NCI-H345 treated with DMSO at 0.1 percent for 48 hours (cell line): ENCODE data around the gene EFL1.

Experiments used
- DNase-seq: peaks from one replicate; lab custom pipeline; 2025; ENCODE audit not compliant: unreplicated experiment; lab: John Stamatoyannopoulos, UW

EFL1 gene

DNA sequence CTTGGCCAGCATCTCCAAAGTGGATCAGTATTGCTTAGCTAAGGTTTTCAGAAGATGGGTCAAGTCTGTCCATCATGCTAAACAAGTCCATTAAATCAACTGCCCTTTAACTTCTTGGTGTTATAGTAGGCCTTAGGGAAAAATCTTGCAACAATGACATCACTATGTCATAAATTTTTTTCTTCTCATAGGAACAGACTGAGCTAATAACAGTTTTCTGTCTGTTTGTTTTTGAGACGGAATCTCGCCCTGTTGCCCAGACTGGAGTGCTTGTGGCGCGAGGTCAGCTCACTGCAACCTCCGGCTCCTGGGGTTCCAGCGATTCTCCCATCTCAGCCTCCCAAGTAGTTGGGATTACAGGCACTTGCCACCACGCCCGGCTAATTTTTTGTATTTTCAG is 94.2 kb downstream of the EFL1 start:
- DNase-seq = no peak

GRCh38 chr15:82165948-82166376 is 96.6 kb downstream of the EFL1 start:
- DNase-seq = no peak

DNA sequence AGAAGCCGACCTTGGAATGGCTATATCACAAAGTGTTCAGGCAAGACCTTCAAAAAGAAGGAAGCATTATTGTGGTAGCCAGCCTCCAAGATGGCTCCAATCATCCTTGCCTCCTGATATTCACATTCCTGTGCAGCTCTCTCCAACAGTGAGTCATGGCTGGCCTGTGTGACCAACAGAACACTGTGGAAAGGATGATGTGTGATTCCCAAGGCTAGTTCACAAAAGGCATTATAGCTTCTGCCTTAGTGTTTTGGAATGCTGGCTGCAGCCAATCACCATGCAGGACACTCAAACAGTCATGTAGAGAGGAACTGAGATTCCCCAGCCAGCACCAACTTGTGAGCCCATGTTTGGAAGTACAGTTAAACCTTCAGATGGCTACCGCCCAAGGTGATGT is 102.6 kb downstream of the EFL1 start:
- DNase-seq = no peak

DNA sequence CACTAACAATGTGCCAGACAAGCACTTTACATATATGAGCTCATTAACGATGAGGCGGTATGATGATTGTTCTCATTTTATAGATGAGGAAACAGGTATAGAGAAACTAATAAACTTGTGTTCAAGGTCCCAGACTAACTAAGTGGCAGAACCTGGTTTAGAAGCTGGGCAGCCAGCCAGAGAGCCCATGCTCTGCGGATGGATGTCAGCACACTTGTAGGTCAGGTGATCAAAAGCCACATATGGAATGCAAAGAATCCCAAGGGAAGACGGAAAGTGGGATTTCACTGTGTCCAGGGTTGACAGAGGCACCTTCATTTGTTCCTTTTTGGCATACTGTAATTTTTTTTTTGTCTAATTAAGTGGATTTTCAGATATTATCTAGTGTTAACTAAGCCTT is 103.7 kb downstream of the EFL1 start:
- no peak for DNase-seq

DNA sequence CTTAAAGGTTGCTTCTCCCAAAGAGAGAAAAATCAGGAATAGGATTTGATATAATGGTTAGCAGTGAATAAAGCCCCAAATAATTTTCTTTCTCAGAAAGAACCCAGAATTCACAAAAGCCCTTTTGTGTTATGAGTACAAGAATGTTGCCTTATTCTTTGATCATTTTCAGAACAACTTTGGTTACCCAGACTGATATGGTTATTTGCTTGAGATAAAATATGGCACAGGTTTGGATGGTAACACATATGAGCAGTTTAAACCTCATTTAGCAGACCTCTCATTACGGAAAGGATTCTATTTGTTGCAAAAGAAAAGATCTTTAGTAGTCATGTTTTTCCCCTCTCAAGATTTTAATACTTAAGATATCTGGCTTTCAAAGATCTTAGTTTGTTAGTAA is 111.9 kb downstream of the EFL1 start:
- no peak for DNase-seq

DNA sequence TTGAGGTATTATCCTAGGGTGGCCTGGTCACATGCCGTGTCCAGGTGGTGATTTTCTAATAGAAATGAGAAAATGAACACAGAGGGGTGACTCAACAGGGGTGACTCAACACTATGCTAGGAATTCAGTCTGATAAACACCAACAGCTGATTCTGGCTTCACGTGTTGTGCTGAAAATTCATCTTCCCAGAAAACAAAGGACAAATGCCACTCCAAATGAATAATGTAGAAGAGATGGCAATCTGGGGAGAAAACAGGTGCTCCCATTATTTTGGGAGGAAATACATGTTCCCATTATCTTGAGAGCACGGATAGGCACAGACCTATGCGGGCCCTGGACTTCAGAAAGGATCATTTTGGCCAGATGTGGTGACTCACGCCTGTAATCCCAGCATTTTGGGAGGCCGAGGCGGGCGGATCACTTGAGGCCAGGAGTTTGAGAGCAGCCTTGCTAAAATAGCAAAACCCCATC is 115.5 kb downstream of the EFL1 start:
- DNase-seq = no peak

GRCh38 chr15:82146576-82146975 is 116.0 kb downstream of the EFL1 start:
- DNase-seq = no peak

DNA sequence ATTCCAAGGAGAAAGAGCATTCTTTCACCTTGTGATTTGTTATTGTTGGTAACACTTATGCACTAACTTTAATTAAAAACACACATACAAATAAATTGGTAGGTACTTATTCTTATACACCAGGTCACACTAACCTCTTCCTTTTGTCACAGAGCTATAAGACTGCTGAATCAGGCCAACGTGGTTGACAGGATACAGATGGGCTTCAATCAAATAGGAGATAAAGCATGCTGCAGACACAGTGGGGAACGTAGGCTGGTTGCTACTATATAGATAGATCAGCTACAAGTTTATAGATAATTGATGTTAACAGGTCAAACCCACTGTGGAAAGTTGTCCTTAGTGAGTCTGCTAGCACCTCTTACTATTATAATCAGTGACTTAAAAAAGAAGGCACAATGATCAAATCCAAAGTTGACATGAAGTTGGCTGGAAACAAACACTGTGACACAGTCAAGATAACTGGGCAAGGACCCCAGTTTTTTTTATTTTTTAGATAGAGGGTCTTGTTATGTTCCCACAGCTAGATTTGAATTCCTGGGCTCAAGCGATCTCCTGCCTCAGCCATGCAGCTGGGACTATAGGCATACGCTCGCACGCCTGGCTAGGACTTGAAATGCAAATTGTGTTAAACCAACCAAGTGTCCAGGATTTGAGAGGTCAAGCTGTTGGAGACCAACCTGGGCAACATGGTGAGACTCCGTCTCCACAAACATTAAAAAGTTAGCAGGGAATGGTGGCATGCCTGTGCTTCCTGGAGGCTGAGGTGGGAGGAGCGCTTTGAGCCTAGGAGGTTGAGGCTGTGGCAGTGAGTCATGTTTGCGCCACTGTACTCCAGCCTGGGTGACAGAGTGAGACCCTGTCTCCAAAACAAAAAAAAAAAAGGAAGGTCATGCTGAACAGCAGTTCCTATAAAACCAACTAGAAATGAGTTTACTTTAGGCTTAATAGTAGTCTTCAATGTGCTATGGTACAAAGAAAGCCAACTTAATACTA is 118.8 kb downstream of the EFL1 start:
- DNase-seq = no peak

- no peak for DNase-seq
Observed at GRCh38 chr15:82140886-82141285, 121.6 kb downstream of the EFL1 start.

GRCh38 chr15:82139823-82140268 is 122.7 kb downstream of the EFL1 start:
- peak; percentile 4 for DNase-seq

- no peak for DNase-seq
Observed at GRCh38 chr15:82138306-82138705, 124.2 kb downstream of the EFL1 start.

DNA sequence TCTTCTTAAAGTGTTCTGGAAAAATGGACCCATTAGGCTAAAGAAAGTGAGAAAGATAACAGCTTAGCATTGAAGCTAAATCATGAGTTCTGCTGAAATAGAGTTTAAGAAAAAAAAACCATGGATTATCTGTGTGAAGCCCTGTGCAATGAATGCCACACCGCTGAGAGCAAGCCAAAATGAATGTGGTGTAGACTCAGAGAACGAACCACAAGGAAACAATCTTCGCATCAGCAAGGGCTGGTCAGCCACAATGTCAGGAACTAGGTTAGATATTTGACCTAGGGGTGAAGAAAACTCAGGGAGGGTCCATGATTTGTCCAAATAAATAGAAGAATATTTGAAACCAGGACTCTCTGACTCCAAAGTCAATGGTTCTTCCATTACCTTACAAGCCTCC is 125.3 kb downstream of the EFL1 start:
- DNase-seq = no peak

GRCh38 chr15:82136120-82136519 is 126.4 kb downstream of the EFL1 start:
- no peak for DNase-seq

DNA sequence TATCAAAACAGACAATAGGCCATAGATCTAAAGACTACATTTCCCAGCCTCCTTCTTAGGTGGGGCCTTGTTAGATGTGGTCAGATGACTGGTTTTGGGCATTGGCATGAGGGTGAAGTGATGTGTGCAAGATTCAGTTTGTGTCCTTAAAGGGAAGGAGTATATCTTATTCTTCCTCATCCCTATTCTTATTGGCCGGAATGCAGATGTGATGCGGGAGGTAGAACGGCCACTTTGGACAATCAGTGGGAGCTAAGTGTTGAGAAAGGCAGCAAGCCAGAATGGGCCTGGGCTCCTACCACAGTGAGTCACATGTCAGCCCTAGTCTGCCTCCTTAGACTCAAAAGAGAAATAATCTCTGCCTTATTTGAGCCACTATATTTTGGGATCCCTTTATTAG is 126.9 kb downstream of the EFL1 start:
- no peak for DNase-seq

DNA sequence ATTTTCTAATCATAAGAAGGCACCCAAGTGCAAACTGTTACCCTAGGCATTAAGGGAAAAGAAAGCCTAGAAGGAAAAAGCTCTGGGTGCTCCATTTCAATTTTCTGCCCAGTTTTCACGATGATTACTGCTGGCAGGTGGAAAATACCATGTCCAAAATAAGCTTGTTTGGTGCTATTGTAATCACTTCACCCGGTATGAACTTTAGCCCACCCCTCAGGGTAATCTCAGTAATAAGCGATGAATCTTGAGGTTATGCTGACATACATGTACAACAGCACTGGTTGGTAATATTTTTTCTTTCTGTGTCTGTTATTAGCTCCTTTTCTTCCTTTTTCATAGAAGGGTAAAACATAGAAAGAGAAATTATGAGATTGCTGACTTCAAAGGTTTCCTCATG is 128.1 kb downstream of the EFL1 start:
- DNase-seq = no peak

GRCh38 chr15:82133251-82133650 is 129.3 kb downstream of the EFL1 start:
- no peak for DNase-seq

GRCh38 chr15:82132742-82133141 is 129.8 kb downstream of the EFL1 start:
- DNase-seq = no peak

DNA sequence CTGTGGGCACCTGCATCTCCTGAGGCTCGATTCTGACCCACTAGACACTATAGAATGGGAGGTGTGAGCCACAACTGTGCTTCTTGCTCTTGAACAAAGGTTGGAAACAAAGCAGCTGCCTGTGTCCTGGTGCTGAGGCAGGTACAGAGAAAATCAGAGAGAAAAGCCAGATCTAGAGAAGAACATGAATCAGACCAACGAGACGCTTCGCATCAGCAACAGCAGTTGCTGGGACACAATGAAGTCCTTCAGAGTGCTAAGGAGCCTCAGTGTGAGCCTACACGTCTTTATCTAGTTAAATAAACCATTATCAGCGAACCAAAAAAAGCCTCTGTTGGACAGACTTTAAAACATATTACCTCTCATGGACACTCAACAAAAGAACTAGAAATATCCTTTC is 130.4 kb downstream of the EFL1 start:
- no peak for DNase-seq

- no peak for DNase-seq
Observed at GRCh38 chr15:82130248-82130647, 132.3 kb downstream of the EFL1 start.

DNA sequence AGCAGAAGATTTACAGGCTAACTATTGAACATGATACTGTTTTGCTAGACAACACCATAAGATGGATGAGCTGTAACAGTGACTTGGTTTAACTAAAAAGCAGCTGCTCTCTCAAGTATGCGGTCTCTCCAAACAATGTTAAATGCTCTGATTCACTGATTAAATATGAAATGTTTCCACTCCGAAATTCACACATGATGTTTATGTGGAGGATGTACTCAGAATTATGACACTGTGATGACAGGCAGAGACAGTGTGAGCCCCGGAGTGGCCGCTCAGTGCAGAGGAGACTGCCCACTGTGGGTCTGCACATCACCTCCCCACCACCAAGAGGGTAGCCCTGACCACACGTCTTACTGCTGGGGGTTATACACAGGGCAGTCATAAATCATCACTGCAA is 132.8 kb downstream of the EFL1 start:
- DNase-seq = no peak

- no peak for DNase-seq
Observed at GRCh38 chr15:82129149-82129692, 133.3 kb downstream of the EFL1 start.

- no peak for DNase-seq
Observed at GRCh38 chr15:82128401-82129148, 134.0 kb downstream of the EFL1 start.
